Stimulated activated CD8-positive, alpha-beta memory T cell treated with anti-CD3 and anti-CD28 coated beads, Interleukin-12 subunit alpha, Interleukin-12 subunit beta, amount 100 ng/mL, for 1 hour (primary cell): Measurements from ENCODE around the gene SLC12A4.
A peak's percentile ranks its signal among the peaks of the same experiment; 100 is the strongest.
"Not testable (repeated sequence)": the region's sequence is repeated elsewhere in the genome, so short reads cannot be mapped to it uniquely, and the experiment has no call there.

ENCODE experiments used
- DNase-seq: peaks from one replicate; pipeline ENCODE4 v3.0.0-alpha.2; 2020; ENCODE audit warnings: low read depth

The SLC12A4 gene

GRCh38 chr16:67968400-67969253, at the start of gene SLC12A4:
Gene SLC12A4, minus strand, starts transcription at chr16:67968637. Its CDS starts 84 bp downstream, at chr16:67968553.
- peak; percentile 66 for DNase-seq

GRCh38 chr16:68015681-68016080, 47.2 kb upstream of the SLC12A4 start, which contains the start of gene DPEP2NB:
Gene DPEP2NB, minus strand, starts transcription at chr16:68015911. Its CDS starts 141 bp downstream, at chr16:68015770.
- DNase-seq = no peak

- DNase-seq = no peak
Observed at GRCh38 chr16:68013440-68013839, 45.0 kb upstream of the SLC12A4 start.

- DNase-seq = not testable (repeated sequence)
Observed at GRCh38 chr16:68009872-68010271, 41.4 kb upstream of the SLC12A4 start.

GRCh38 chr16:68009157-68009735, 40.8 kb upstream of the SLC12A4 start:
- no peak for DNase-seq

- DNase-seq = no peak
Observed at GRCh38 chr16:68005786-68006286, 37.4 kb upstream of the SLC12A4 start.

- no peak for DNase-seq
Observed at GRCh38 chr16:68005211-68005610, 36.8 kb upstream of the SLC12A4 start.

GRCh38 chr16:68003031-68003430, 34.6 kb upstream of the SLC12A4 start:
- no peak for DNase-seq

GRCh38 chr16:68000450-68000849, 32.0 kb upstream of the SLC12A4 start:
- DNase-seq = no peak

GRCh38 chr16:67999985-68000384, 31.5 kb upstream of the SLC12A4 start:
- DNase-seq = no peak

GRCh38 chr16:67998779-67999688, 30.6 kb upstream of the SLC12A4 start, which contains the start of gene DPEP2:
Gene DPEP2, minus strand, starts transcription at chr16:67999484. Its CDS starts 6,272 bp downstream, at chr16:67993212.
- DNase-seq = not testable (repeated sequence)

GRCh38 chr16:67998231-67998778, 29.9 kb upstream of the SLC12A4 start:
- DNase-seq = not testable (repeated sequence)

- DNase-seq = no peak
Observed at GRCh38 chr16:67996666-67997065, 28.2 kb upstream of the SLC12A4 start.

- no peak for DNase-seq
Observed at GRCh38 chr16:67995423-67995822, 27.0 kb upstream of the SLC12A4 start.

GRCh38 chr16:67994040-67994408, 25.6 kb upstream of the SLC12A4 start:
- not testable (repeated sequence) for DNase-seq

- DNase-seq = peak; percentile 66
Observed at GRCh38 chr16:67993207-67994039, 25.0 kb upstream of the SLC12A4 start.

GRCh38 chr16:67992661-67993206, 24.3 kb upstream of the SLC12A4 start:
- DNase-seq = no peak

GRCh38 chr16:67990018-67990386, 21.6 kb upstream of the SLC12A4 start:
- DNase-seq = no peak

- DNase-seq = no peak
Observed at GRCh38 chr16:67989322-67990017, 21.0 kb upstream of the SLC12A4 start.

GRCh38 chr16:67988675-67989074, 20.2 kb upstream of the SLC12A4 start:
- DNase-seq = no peak
